ENCODE data around the gene SGF29. TPM values are rescaled to one million over a fixed set of nuclear protein-coding genes. Genes with fewer than 3 reads are reported as not detected.

The SGF29 gene
- total and polyA plus RNA-seq, 8 donors = 14.2 to 46.6 (median 21.8) TPM

DNA sequence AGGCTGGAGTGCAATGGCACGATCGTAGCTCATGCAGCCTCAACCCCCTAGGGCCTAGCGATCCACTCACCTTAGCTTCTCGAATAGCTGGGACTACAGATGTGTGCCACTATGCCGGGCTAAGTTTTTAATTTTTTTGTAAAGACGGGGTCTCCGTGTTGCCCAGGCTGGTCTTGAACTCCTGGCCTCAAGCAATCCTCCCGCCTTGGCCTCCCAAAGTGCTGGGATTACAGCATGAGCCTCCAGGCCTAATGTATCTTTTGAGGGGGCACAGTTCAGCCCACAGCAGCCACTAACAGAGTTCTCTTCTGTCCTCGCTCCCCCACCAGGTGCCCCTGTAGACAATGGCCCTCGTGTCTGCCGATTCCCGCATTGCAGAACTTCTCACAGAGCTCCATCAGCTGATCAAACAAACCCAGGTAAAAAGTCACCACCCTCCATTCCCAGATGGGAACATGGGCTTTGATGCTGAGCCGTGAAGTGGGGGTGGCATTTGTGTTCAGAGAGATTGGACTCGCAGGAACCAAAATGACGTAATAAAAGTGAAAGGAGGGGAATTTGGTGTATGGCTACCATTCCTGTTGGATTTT lies 27.1 kb downstream of the SGF29 start:
- FAIRE-seq = no peak
- Histone ChIP-seq H3K9me3 (no peaks in the 10 kb centered on the region), H3K27ac (no peak overlapping the region), H3K4me1 (no peaks in the 10 kb centered on the region), H3K27me3 (no peaks in the 10 kb centered on the region), H3K36me3 (peaks cover 0 to 9% (median 3%) of the 10 kb centered on the region in 3 donors), H3K4me3 (no peak overlapping the region)
- no peak for TF ChIP-seq CTCF (IDR thresholded peaks at IDR 0.05)
- WGBS, 2 donors = 91 to 92% methylated on average over 15 of the region's 15 CpGs
- ATAC-seq = no peak
- DNase-seq = no peak
- intact Hi-C loops (cut with DNase I) = no loop called here

DNA sequence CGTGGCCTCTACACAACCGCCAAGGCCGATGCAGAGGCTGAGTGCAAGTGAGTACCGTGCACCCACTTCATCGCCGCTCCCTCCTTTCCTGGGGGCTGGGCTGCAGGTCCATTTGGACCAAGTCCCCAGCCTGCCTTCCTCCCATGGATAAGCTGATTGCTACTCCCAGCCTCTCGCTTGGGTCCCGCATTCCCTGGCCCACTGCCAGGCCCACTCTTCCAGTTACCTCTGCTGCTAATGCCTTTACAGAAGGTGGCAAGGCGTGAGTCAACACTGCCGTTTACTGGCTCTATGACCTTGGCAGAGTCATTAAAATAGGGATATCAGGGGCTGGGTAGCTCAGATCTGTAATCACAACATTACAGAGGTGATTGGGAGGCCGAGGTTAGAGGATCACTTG lies 32.0 kb downstream of the SGF29 start:
- no peak overlapping the region for H3K4me3 ChIP-seq
- 64 to 69% methylated on average over 11 of the region's 11 CpGs for WGBS, 2 donors
- ATAC-seq = peak in 3 of 4 donors; percentile 46 to 62 (median 50)
- H3K27me3 ChIP-seq = no peaks in the 10 kb centered on the region
- no peaks in the 10 kb centered on the region for H3K4me1 ChIP-seq
- peaks cover 0 to 34% (median 7%) of the 10 kb centered on the region in 3 donors for H3K36me3 ChIP-seq
- DNase-seq = peak in 4 of 6 donors; percentile 38 to 78 (median 62)
- H3K27ac ChIP-seq = peak overlapping the region in 1 of 4 donors; percentile 41
- FAIRE-seq = no peak
- no peaks in the 10 kb centered on the region for H3K9me3 ChIP-seq
- TF ChIP-seq CTCF (IDR thresholded peaks at IDR 0.05) = no peak
- intact Hi-C loops (cut with DNase I) = no loop called here

DNA sequence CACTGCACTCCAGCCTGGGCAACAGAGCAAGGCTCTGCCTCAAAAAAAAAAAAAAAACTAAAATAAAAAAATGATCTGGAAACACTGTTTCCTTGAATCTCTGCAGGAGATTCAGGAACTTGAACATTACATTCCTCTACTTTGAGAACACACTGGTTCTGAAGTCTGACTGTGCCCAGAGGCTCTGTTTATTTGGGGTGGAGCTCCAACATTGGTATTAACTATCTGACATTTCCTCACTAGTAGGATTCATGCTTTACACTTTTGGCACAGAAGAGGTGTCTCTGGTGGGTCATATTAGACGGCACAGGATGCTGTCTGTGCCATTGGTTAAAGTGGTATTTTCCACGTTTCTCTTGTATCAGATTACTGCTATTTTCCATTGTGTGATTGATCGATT lies 32.7 kb downstream of the SGF29 start:
- H3K9me3 ChIP-seq = no peaks in the 10 kb centered on the region
- peak overlapping the region in 1 of 4 donors; percentile 41 for H3K27ac ChIP-seq
- no peak overlapping the region for H3K4me3 ChIP-seq
- TF ChIP-seq CTCF (IDR thresholded peaks at IDR 0.05) = no peak
- FAIRE-seq (no peak), DNase-seq (no peak), ATAC-seq (no peak)
- H3K27me3 ChIP-seq = no peaks in the 10 kb centered on the region
- no peaks in the 10 kb centered on the region for H3K4me1 ChIP-seq
- H3K36me3 ChIP-seq = peaks cover 0 to 39% (median 7%) of the 10 kb centered on the region in 3 donors
- intact Hi-C loops (cut with DNase I) = no loop called here
- 79 to 92% methylated on average over 3 of the region's 3 CpGs for WGBS, 2 donors

DNA sequence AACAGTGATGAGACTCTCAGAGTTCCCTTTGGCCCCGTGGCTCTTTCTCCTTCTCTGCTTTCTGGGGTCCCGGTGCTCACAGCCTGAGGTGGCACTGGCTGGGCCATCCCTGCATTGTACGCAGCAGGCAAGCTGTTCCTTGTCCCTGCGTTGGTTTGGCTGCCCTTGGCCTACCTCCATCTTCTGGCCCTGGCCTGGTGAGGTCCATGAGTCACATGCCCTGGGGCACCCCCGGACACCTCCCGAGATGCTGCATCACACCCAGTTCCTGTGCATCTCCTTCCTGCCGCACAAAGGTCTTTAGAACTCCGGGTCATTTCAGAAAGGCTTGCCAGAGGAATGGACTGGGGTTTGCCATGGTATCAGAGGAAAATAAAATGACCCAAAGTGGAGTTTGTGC lies 33.7 kb downstream of the SGF29 start:
- peaks cover 0 to 39% (median 7%) of the 10 kb centered on the region in 3 donors for H3K36me3 ChIP-seq
- DNase-seq (no peak), ATAC-seq (no peak), FAIRE-seq (no peak)
- H3K4me1 ChIP-seq = no peaks in the 10 kb centered on the region
- WGBS, 2 donors = 90 to 92% methylated on average over 8 of the region's 8 CpGs
- H3K4me3 ChIP-seq = no peak overlapping the region
- intact Hi-C loops (cut with DNase I) = no loop called here
- no peaks in the 10 kb centered on the region for H3K9me3 ChIP-seq
- no peak for TF ChIP-seq CTCF (IDR thresholded peaks at IDR 0.05)
- no peak overlapping the region for H3K27ac ChIP-seq
- H3K27me3 ChIP-seq = no peaks in the 10 kb centered on the region

GRCh38 chr16:28589069-28589468 lies 35.3 kb downstream of the SGF29 start:
- H3K27me3 ChIP-seq = no peaks in the 10 kb centered on the region
- no peak overlapping the region for H3K27ac ChIP-seq
- no peak for ATAC-seq
- no peak overlapping the region for H3K4me3 ChIP-seq
- FAIRE-seq = no peak
- intact Hi-C loops (cut with DNase I) = no loop called here
- no peak for TF ChIP-seq CTCF (IDR thresholded peaks at IDR 0.05)
- WGBS, 2 donors = 90 to 94% methylated on average over 8 of the region's 8 CpGs
- peaks cover 0 to 39% (median 7%) of the 10 kb centered on the region in 3 donors for H3K36me3 ChIP-seq
- no peaks in the 10 kb centered on the region for H3K9me3 ChIP-seq
- no peak for DNase-seq
- no peaks in the 10 kb centered on the region for H3K4me1 ChIP-seq

Measured in pancreas (tissue), 10 donors.